CD4-positive, alpha-beta T cell (primary cell): ENCODE results near the gene KHSRP. TPM values are rescaled to one million over a fixed set of nuclear protein-coding genes. Genes with fewer than 3 reads are reported as not detected.

Experiments
- ATAC-seq: fragments of 200-7000 bp; cut with Tn5 transposase; one replicate; pipeline ENCODE4 v1.10.0; 2022; ENCODE audit warnings: mild to moderate bottlenecking; ENCODE audit not compliant: poor library complexity
- CTCF ChIA-PET: fragments of 350-600 bp; sonication (Branson Sonifier 250); formaldehyde crosslinking; loops from one replicate; lab custom pipeline; 2021; ENCODE audit warnings: antibody characterized with exemption, inconsistent platforms; lab: Charles Lee
- POLR2A ChIA-PET: fragments of 350-600 bp; sonication (Branson Sonifier 250); formaldehyde crosslinking; loops from one replicate; lab custom pipeline; 2021; ENCODE audit warnings: antibody characterized with exemption, inconsistent platforms; lab: Charles Lee
- DNase-seq, 14 experiments: peaks; one replicate each; pipeline ENCODE4 v3.0.0-alpha.2; 2013 to 2020; ENCODE audit warnings: mixed read lengths in 2 of 14
- H3K27ac ChIP-seq, 2 donors: one replicate each; pipeline versions ENCODE4 v1.5.1 to v1.7.0; 2013; ENCODE audit warnings: low read length in 2 of 2, low read depth in 1 of 2, mild to moderate bottlenecking in 1 of 2
- H3K27me3 ChIP-seq, 2 experiments: 1 replicate in 1 of 2; 2 replicates in 1 of 2; pipeline versions ENCODE4 v1.6.1 to v1.7.0; 2013; ENCODE audit warnings: low read length in 2 of 2, control low read depth in 1 of 2, mild to moderate bottlenecking in 1 of 2, moderate library complexity in 1 of 2; ENCODE audit not compliant: insufficient read depth in 2 of 2, control insufficient read depth in 1 of 2
- H3K36me3 ChIP-seq: one replicate; pipeline ENCODE4 v1.6.1; 2013; ENCODE audit warnings: low read length, control low read depth; ENCODE audit not compliant: insufficient read depth
- H3K4me1 ChIP-seq: one replicate; pipeline ENCODE4 v1.6.1; 2013; ENCODE audit warnings: low read length, control low read depth; ENCODE audit not compliant: insufficient read depth
- H3K4me3 ChIP-seq: one replicate; pipeline ENCODE4 v1.5.1; 2013; ENCODE audit warnings: mild to moderate bottlenecking, low read length, moderate library complexity
- H3K9me3 ChIP-seq, 2 experiments: 1 replicate in 1 of 2; 2 replicates in 1 of 2; pipeline versions ENCODE4 v1.6.1 to v1.7.0; 2013; ENCODE audit warnings: low read length in 2 of 2, mild to moderate bottlenecking in 2 of 2, control low read depth in 1 of 2, moderate library complexity in 1 of 2; ENCODE audit not compliant: control insufficient read depth in 1 of 2, insufficient read depth in 1 of 2
- H3K27ac Mint-ChIP-seq: one replicate; pipeline ENCODE4 v1.8.0; 2020; ENCODE audit warnings: mixed read lengths
- H3K27me3 Mint-ChIP-seq: one replicate; pipeline ENCODE4 v1.8.0; 2021; ENCODE audit warnings: mixed read lengths
- H3K36me3 Mint-ChIP-seq: one replicate; pipeline ENCODE4 v1.8.0; 2021; ENCODE audit warnings: low read depth, mixed read lengths
- H3K4me1 Mint-ChIP-seq: one replicate; pipeline ENCODE4 v1.8.0; 2021; ENCODE audit warnings: low read depth, mixed read lengths
- H3K4me3 Mint-ChIP-seq: one replicate; pipeline ENCODE4 v1.8.0; 2020; ENCODE audit warnings: mild to moderate bottlenecking, mixed read lengths
- H3K9me3 Mint-ChIP-seq: one replicate; pipeline ENCODE4 v1.8.0; 2020; ENCODE audit warnings: mixed read lengths
- intact Hi-C, 2 experiments: fragments of 100-400 bp; cut with DNase I in 1 of 2; cut with micrococcal nuclease in 1 of 2; formaldehyde crosslinking; loops; one replicate each; pipeline versions ENCODE4 v1.15.1 to v1.9.0; 2023 to 2025; cut with DNase I, micrococcal nuclease
- total RNA-seq, 174 experiments: library from RNA in 2 of 174; stranded (reverse) in 2 of 174; gene quantifications; one replicate each; pipeline ENCODE4 v1.2.3 and lab custom pipeline; 2021 to 2026
- TF ChIP-seq, protein P1 (sequence below): fragments of 200-600 bp; IDR thresholded peaks from one replicate; pipeline ENCODE4 v1.8.0; 2022; ENCODE audit warnings: antibody characterized with exemption, mild to moderate bottlenecking

The KHSRP gene
- total RNA-seq, 2 experiments from 2014 or later, result 128 to 143 TPM

DNA sequence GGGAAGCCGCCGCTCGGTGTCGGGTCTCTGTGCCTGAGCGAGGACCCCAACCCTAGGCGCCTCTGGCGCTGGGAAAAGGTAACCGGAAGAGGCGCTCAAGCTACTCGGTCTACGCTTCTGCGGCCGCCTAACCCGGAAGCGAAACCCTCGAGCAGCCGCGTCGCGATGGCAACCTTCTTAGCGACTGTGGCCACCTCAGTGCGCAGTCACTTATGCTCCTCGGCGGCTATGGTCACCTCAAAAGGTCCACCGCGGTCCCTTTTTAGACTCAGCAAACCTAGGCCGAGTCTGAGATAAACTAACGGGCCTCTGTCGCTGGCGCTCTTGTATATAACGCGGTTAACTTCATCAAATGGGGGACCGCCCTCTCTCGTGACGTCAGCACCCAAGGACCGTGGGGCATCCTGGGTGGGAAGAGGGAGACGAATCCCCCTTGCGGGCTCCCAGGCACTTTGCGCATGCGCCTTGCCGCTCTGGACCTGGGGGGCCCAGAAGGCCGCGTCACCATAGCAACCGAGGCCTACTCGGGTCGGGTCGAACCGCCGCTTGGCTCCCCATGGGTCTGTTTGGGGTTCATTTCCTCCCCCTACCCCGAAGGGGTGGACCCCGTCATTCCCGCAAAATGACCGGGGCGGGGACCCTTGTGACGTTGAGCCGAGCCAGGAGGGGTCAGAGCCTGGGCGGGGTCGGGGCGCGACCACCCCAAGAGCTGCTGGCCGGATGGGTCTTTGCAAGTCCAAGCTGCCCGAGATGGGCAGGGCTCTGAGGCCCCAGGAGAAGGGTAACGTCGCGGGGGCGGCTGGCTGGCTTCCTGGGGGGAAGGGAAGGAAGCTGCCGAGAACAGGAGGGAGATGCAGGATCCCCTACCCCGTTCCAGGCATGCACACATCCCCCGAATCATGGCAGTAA, 31.3 kb downstream of the KHSRP start, which contains the start of gene GTF2F1:
Gene GTF2F1 (minus strand): TSS at position 91 of the 909 bp plus-strand sequence. CDS start 169 bp downstream, outside the sequence.
- Mint-ChIP-seq H3K4me3 (peak within 1 kb of the TSS; percentile 97), H3K36me3 (peaks cover 49% of the 10 kb centered on the region), H3K9me3 (no peaks in the 10 kb centered on the region), H3K4me1 (peaks cover 29% of the 10 kb centered on the region), H3K27me3 (no peaks in the 10 kb centered on the region), H3K27ac (peak within 1 kb of the TSS; percentile 99)
- Histone ChIP-seq H3K4me1 (peaks cover 29% of the 10 kb centered on the region), H3K9me3 (no peaks in the 10 kb centered on the region), H3K27me3 (no peaks in the 10 kb centered on the region), H3K36me3 (peaks cover 25% of the 10 kb centered on the region), H3K27ac (peak within 1 kb of the TSS; percentile 89 to 98), H3K4me3 (peak within 1 kb of the TSS; percentile 78)
- DNase-seq (peak; percentile 88 to 97 (median 90)), ATAC-seq (peak; percentile 81)
- TF ChIP-seq, protein P1, sequence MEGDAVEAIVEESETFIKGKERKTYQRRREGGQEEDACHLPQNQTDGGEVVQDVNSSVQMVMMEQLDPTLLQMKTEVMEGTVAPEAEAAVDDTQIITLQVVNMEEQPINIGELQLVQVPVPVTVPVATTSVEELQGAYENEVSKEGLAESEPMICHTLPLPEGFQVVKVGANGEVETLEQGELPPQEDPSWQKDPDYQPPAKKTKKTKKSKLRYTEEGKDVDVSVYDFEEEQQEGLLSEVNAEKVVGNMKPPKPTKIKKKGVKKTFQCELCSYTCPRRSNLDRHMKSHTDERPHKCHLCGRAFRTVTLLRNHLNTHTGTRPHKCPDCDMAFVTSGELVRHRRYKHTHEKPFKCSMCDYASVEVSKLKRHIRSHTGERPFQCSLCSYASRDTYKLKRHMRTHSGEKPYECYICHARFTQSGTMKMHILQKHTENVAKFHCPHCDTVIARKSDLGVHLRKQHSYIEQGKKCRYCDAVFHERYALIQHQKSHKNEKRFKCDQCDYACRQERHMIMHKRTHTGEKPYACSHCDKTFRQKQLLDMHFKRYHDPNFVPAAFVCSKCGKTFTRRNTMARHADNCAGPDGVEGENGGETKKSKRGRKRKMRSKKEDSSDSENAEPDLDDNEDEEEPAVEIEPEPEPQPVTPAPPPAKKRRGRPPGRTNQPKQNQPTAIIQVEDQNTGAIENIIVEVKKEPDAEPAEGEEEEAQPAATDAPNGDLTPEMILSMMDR, result no peak
- ChIA-PET POLR2A (interaction anchor here (0.7 to 3.4 kb wide), 5 partner anchors 19 to 498 kb away, joined by 3 to 29 read pairs (median 21); partner anchors contain the start of genes ALKBH7, CLPP and KHSRP), CTCF (no interaction called here)
- intact Hi-C loops, result loop anchor here (1.0 to 10.0 kb wide), 9 partner anchors 20 to 195 kb away; partner anchors contain the start of genes ALKBH7 (in 1 of the 2), CLPP (in 1 of the 2), KHSRP (in 1 of the 2) and TUBB4A (in 1 of the 2)

DNA sequence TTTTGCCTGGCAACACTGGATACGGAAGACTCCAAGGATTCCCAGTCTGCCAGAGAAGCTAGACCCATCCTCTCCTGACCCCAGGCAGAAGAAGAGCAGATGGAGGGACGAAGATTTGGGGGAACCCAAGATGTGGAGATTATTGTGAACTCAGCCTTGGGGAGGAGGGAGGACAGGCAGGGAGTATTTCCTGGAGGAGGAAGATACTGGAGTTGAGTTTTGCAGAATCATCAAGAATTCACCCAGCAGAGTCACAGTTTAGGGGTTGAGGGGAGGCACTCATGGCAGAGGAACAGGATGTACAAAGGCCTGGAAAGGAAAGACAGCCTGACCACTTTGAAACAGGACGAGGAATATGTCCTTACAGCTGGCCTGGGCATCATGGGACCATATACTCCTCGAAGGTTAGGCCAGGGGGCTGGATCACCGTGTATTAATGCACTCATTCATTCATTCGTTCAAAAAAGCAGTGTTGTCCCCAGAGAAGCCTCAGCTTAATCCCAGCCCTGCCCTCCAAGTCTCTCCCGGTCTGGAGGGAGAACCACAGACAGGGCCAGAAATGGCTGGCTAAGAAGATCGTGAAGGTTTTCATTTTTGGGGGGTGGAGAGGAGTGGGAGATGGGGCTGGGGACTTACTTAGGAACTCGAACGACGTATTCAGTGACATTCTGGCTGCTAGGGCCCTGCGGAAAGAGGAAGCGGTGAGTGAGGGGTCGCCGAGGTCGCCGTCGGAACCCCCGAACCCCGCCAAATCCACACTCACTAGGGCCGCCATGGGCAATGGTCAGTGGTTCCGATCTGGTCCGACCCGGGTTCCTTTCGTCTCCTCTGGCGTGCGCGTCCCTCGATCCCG, 32.2 kb downstream of the KHSRP start:
- H3K27ac ChIP-seq, result peak overlapping the region; percentile 89 to 98
- no peaks in the 10 kb centered on the region for H3K9me3 Mint-ChIP-seq
- TF ChIP-seq, protein P1, result no peak
- H3K4me1 Mint-ChIP-seq, result peaks cover 29% of the 10 kb centered on the region
- DNase-seq, result no peak
- peaks cover 57% of the 10 kb centered on the region for H3K36me3 Mint-ChIP-seq
- H3K4me3 ChIP-seq, result peak overlapping the region; percentile 78
- CTCF ChIA-PET, result no interaction called here
- no peaks in the 10 kb centered on the region for H3K9me3 ChIP-seq
- POLR2A ChIA-PET, result interaction anchor here (0.7 to 3.4 kb wide), 5 partner anchors 18 to 499 kb away, joined by 3 to 29 read pairs (median 21); partner anchors contain the start of genes ALKBH7, CLPP and KHSRP
- no peaks in the 10 kb centered on the region for H3K27me3 ChIP-seq
- peaks cover 29% of the 10 kb centered on the region for H3K4me1 ChIP-seq
- H3K36me3 ChIP-seq, result peaks cover 33% of the 10 kb centered on the region
- peak overlapping the region; percentile 97 for H3K4me3 Mint-ChIP-seq
- intact Hi-C loops, result loop anchor here (1.0 to 10.0 kb wide), 9 partner anchors 19 to 194 kb away; partner anchors contain the start of genes ALKBH7 (in 1 of the 2), CLPP (in 1 of the 2), KHSRP (in 1 of the 2) and TUBB4A (in 1 of the 2)
- H3K27me3 Mint-ChIP-seq, result no peaks in the 10 kb centered on the region
- ATAC-seq, result no peak
- H3K27ac Mint-ChIP-seq, result peak overlapping the region; percentile 99

DNA sequence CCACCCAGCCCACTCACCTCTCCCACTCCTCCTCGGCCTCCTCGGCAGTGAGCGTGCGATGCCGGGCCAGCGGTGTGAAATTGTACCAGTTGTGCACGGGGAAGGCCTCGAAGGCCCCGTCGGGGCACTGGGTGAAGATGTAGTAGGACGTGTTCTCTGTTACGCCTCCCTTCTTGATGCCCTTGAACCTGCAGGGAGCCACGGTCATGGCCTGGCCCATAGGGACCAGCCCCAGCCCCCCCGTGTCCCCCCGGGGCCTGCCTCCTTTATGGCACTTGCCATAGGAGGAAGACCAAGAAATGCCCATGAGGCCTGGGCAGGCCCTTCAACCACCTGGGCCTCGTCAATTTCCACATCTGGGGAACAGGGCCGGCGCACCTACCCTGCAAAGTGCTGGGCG, 37.2 kb downstream of the KHSRP start:
- Mint-ChIP-seq H3K9me3 (no peaks in the 10 kb centered on the region), H3K27me3 (no peaks in the 10 kb centered on the region), H3K4me1 (peaks cover 14% of the 10 kb centered on the region), H3K4me3 (no peak overlapping the region), H3K27ac (no peak overlapping the region), H3K36me3 (peaks cover 81% of the 10 kb centered on the region)
- peaks cover 15% of the 10 kb centered on the region for H3K4me1 ChIP-seq
- intact Hi-C loops, result no loop called here
- no peaks in the 10 kb centered on the region for H3K27me3 ChIP-seq
- ChIA-PET POLR2A (no interaction called here), CTCF (no interaction called here)
- no peak overlapping the region for H3K4me3 ChIP-seq
- peaks cover 68% of the 10 kb centered on the region for H3K36me3 ChIP-seq
- H3K27ac ChIP-seq, result no peak overlapping the region
- H3K9me3 ChIP-seq, result no peaks in the 10 kb centered on the region
- DNase-seq (no peak), ATAC-seq (no peak)
- TF ChIP-seq, protein P1, result no peak
